IMR-90 (cell line): ENCODE data around the gene FRMD3. TPM values are rescaled to one million over a fixed set of nuclear protein-coding genes. Genes with fewer than 3 reads are reported as not detected.

ENCODE experiments used
- ATAC-seq: fragments of 200-7000 bp; cut with Tn5 transposase; 2 replicates; pipeline ENCODE4 v1.9.1; 2020; ENCODE audit warnings: low read depth, mild to moderate bottlenecking, moderate library complexity
- BruUV-seq: library from RNA; stranded (reverse); fragments of 400-500 nt; replicated peaks from 2 replicates; lab custom pipeline; 2021; lab: Mats Ljungman, UMichigan
- CTCF ChIA-PET: fragments of 300-600 bp; formaldehyde crosslinking; extraction: SDS; loops from one replicate; lab custom pipeline; 2021; ENCODE audit warnings: antibody characterized with exemption; lab: Yijun Ruan, JAX
- POLR2A ChIA-PET: fragments of 300-600 bp; sonication (Branson Sonifier 250); formaldehyde crosslinking; loops from one replicate; lab custom pipeline; 2022; ENCODE audit warnings: antibody characterized with exemption; ENCODE audit not compliant: unreplicated experiment; lab: Charles Lee
- DNase-seq: peaks from one replicate; pipeline ENCODE4 v3.0.0; 2013
- H2AFZ ChIP-seq: replicated peaks from 2 replicates; pipeline ENCODE3; 2013; ENCODE audit warnings: low read length, mild to moderate bottlenecking; ENCODE audit not compliant: poor library complexity
- H2AK5ac ChIP-seq: 2 replicates; pipeline ENCODE4 v1.6.1; 2013; ENCODE audit warnings: low read depth, low read length, inconsistent platforms
- H2AK9ac ChIP-seq: replicated peaks from 2 replicates; pipeline ENCODE3; 2013; ENCODE audit warnings: mild to moderate bottlenecking, low read depth, low read length, moderate library complexity; ENCODE audit not compliant: poor library complexity
- H2BK120ac ChIP-seq: 2 replicates; pipeline ENCODE4 v1.6.1; 2013; ENCODE audit warnings: low read depth, low read length, inconsistent platforms
- H2BK15ac ChIP-seq: 3 replicates; pipeline ENCODE4 v1.6.1; 2013; ENCODE audit warnings: low read depth, low read length, inconsistent platforms
- H2BK20ac ChIP-seq: 2 replicates; pipeline ENCODE4 v1.6.1; 2013; ENCODE audit warnings: low read depth, mild to moderate bottlenecking, inconsistent platforms, low read length, moderate library complexity
- H2BK5ac ChIP-seq: 2 replicates; pipeline ENCODE4 v1.6.1; 2013; ENCODE audit warnings: mild to moderate bottlenecking, low read depth, low read length, inconsistent platforms; ENCODE audit not compliant: poor library complexity, severe bottlenecking
- H3K14ac ChIP-seq: replicated peaks from 2 replicates; pipeline ENCODE4 v1.6.1; 2013; ENCODE audit warnings: low read depth, low read length, inconsistent platforms
- H3K18ac ChIP-seq: 2 replicates; pipeline ENCODE4 v1.6.1; 2013; ENCODE audit warnings: low read depth, low read length, control low read depth
- H3K23ac ChIP-seq: 2 replicates; pipeline ENCODE4 v1.6.1; 2013; ENCODE audit warnings: low read depth, low read length, inconsistent platforms
- H3K27ac ChIP-seq: 2 replicates; pipeline ENCODE4 v1.5.1; 2013; ENCODE audit warnings: mild to moderate bottlenecking, control low read depth, low read length; ENCODE audit not compliant: insufficient read depth
- H3K27me3 ChIP-seq: 2 replicates; pipeline ENCODE4 v1.6.1; 2013; ENCODE audit warnings: low read length; ENCODE audit not compliant: control insufficient read depth, insufficient read depth
- H3K36me3 ChIP-seq: 2 replicates; pipeline ENCODE4 v1.6.1; 2013; ENCODE audit warnings: low read length, mixed read lengths; ENCODE audit not compliant: control insufficient read depth, insufficient read depth
- H3K4ac ChIP-seq: 2 replicates; pipeline ENCODE4 v1.6.1; 2013; ENCODE audit warnings: low read depth, low read length, inconsistent platforms
- H3K4me1 ChIP-seq: 2 replicates; pipeline ENCODE4 v1.6.1; 2013; ENCODE audit warnings: low read length, mixed read lengths; ENCODE audit not compliant: control insufficient read depth, insufficient read depth
- H3K4me2 ChIP-seq: 2 replicates; pipeline ENCODE4 v1.6.1; 2013; ENCODE audit warnings: low read depth, mild to moderate bottlenecking, control low read depth, low read length, moderate library complexity
- H3K4me3 ChIP-seq: 2 replicates; pipeline ENCODE4 v1.5.1; 2013; ENCODE audit warnings: low read depth, mild to moderate bottlenecking, control low read depth, low read length, moderate library complexity; ENCODE audit not compliant: insufficient read depth
- H3K56ac ChIP-seq: 2 replicates; pipeline ENCODE4 v1.6.1; 2013; ENCODE audit warnings: low read length, inconsistent platforms; ENCODE audit not compliant: insufficient read depth; ENCODE audit errors: extremely low read depth
- H3K79me1 ChIP-seq, 2 experiments: 2 replicates each; pipeline ENCODE4 v1.6.1; 2013; ENCODE audit warnings: low read length in 2 of 2, inconsistent platforms in 1 of 2, low read depth in 1 of 2
- H3K9ac ChIP-seq: 2 replicates; pipeline ENCODE4 v1.6.1; 2013; ENCODE audit warnings: low read depth, low read length, control low read depth
- H3K9me1 ChIP-seq: 2 replicates; pipeline ENCODE4 v1.6.1; 2013; ENCODE audit warnings: low read length, inconsistent platforms; ENCODE audit not compliant: insufficient read depth
- H3K9me3 ChIP-seq: 2 replicates; pipeline ENCODE4 v1.6.1; 2013; ENCODE audit warnings: low read length; ENCODE audit not compliant: control insufficient read depth, insufficient read depth
- H4K20me1 ChIP-seq: 2 replicates; pipeline ENCODE4 v1.6.1; 2013; ENCODE audit warnings: low read length, inconsistent platforms; ENCODE audit not compliant: insufficient read depth
- H4K5ac ChIP-seq: 2 replicates; pipeline ENCODE4 v1.6.1; 2013; ENCODE audit warnings: mild to moderate bottlenecking, low read depth, low read length, control low read depth
- H4K8ac ChIP-seq, 2 experiments: 2 replicates each; pipeline ENCODE4 v1.6.1; 2013; ENCODE audit warnings: low read depth in 2 of 2, low read length in 2 of 2, control low read depth in 1 of 2, inconsistent platforms in 1 of 2
- H4K91ac ChIP-seq: 2 replicates; pipeline ENCODE4 v1.6.1; 2013; ENCODE audit warnings: low read depth, low read length, inconsistent platforms; ENCODE audit not compliant: insufficient read depth
- BHLHE40 ChIP-seq: fragments of 150-350 bp; IDR thresholded peaks from 2 replicates; pipeline ENCODE4 v1.6.1; 2016; ENCODE audit warnings: mild to moderate bottlenecking, low read depth, low read length
- CEBPB ChIP-seq: IDR thresholded peaks from 2 replicates; pipeline ENCODE4 v1.6.1; 2012; ENCODE audit warnings: low read depth, low read length, improper control_type of control experiment
- CHD1 ChIP-seq: IDR thresholded peaks from 2 replicates; pipeline ENCODE4 v1.6.1; 2012; ENCODE audit warnings: low read depth, low read length, improper control_type of control experiment
- FOS ChIP-seq: fragments of 150-350 bp; IDR thresholded peaks from 2 replicates; pipeline ENCODE4 v1.6.1; 2016; ENCODE audit warnings: low read depth, low read length
- MAFK ChIP-seq: IDR thresholded peaks from 2 replicates; pipeline ENCODE4 v1.6.1; 2012; ENCODE audit warnings: low read depth, low read length, improper control_type of control experiment
- MAZ ChIP-seq: IDR thresholded peaks from 2 replicates; pipeline ENCODE4 v1.6.1; 2012; ENCODE audit warnings: low read depth, mild to moderate bottlenecking, low read length, improper control_type of control experiment, moderate library complexity, borderline replicate concordance
- MXI1 ChIP-seq: IDR thresholded peaks from 2 replicates; pipeline ENCODE4 v1.6.1; 2012; ENCODE audit warnings: low read depth, mild to moderate bottlenecking, low read length, moderate library complexity, borderline replicate concordance
- NFE2L2 ChIP-seq: fragments of 150-350 bp; IDR thresholded peaks from 2 replicates; pipeline ENCODE4 v1.6.1; 2016; ENCODE audit warnings: low read depth, mild to moderate bottlenecking, low read length
- POLR2A ChIP-seq: IDR thresholded peaks from 2 replicates; pipeline ENCODE4 v1.6.1; 2012; ENCODE audit warnings: mild to moderate bottlenecking, low read depth, low read length
- RAD21 ChIP-seq: IDR thresholded peaks from 2 replicates; pipeline ENCODE4 v1.6.1; 2012; ENCODE audit warnings: low read length, improper control_type of control experiment
- RCOR1 ChIP-seq: IDR thresholded peaks from 2 replicates; pipeline ENCODE4 v1.6.1; 2012; ENCODE audit warnings: mild to moderate bottlenecking, low read length, improper control_type of control experiment; ENCODE audit not compliant: insufficient replicate concordance
- RFX5 ChIP-seq: IDR thresholded peaks from 2 replicates; pipeline ENCODE4 v1.8.0; 2012; ENCODE audit warnings: low read depth, mild to moderate bottlenecking, low read length, moderate library complexity
- SMC3 ChIP-seq: fragments of 150-350 bp; IDR thresholded peaks from 2 replicates; pipeline ENCODE4 v1.6.1; 2016; ENCODE audit warnings: low read depth, mild to moderate bottlenecking, antibody characterized with exemption, low read length, moderate library complexity
- WGBS, 2 experiments: methylation state at CpG; one replicate each; pipeline versions ENCODE4 v1.1.5 to v1.1.7; 2013; ENCODE audit warnings: missing lambda C conversion rate in 2 of 2; ENCODE audit not compliant: insufficient read length in 1 of 2; ENCODE audit errors: extremely low coverage in 2 of 2; 5-methylcytosine and 5-hydroxymethylcytosine counted together
- dilution Hi-C: fragments of 300-500 bp; cut with HindIII; formaldehyde crosslinking; loops from one replicate; pipeline ENCODE4 v1.14.3; 2018; ENCODE audit warnings: low sequenced_read_pairs; ENCODE audit not compliant: unreplicated experiment
- in situ Hi-C: fragments of 300-500 bp; cut with MboI; formaldehyde crosslinking; loops from 3 replicates; pipeline ENCODE4 v1.14.3; 2019; ENCODE audit warnings: low sequenced_read_pairs, inconsistent platforms, mixed read lengths
- intact Hi-C: fragments of 100-400 bp; cut with micrococcal nuclease; formaldehyde crosslinking; loops from 2 replicates; pipeline ENCODE4 v1.10.0; 2022
- polyA plus RNA-seq, 3 experiments: library from polyadenylated mRNA; depleted of rRNA; stranded (reverse); fragments of >200 nt; gene quantifications; 2 replicates each; pipeline ENCODE4 v1.2.3, GENCODE V29; 2012; ENCODE audit warnings: low replicate concordance in 1 of 3
- total RNA-seq: library from RNA; depleted of rRNA; stranded (reverse); fragments of >200 nt; gene quantifications from 2 replicates; pipeline ENCODE4 v1.2.3, GENCODE V29; 2012
- TF ChIP-seq, protein P1 (sequence below): fragments of 150-350 bp; IDR thresholded peaks from 2 replicates; pipeline ENCODE4 v1.6.1; 2017; ENCODE audit warnings: mild to moderate bottlenecking, antibody characterized with exemption, low read length, low read depth
- TF ChIP-seq, protein P2 (sequence below): conservative IDR thresholded peaks from 2 replicates; pipeline ENCODE4 v1.5.1; 2012; ENCODE audit warnings: mild to moderate bottlenecking, low read depth, low read length, improper control_type of control experiment
- TF ChIP-seq, protein P3 (sequence below): fragments of 150-350 bp; IDR thresholded peaks from 2 replicates; pipeline ENCODE4 v1.6.1; 2016; ENCODE audit warnings: low read depth, mild to moderate bottlenecking, low read length, moderate library complexity, borderline replicate concordance

The FRMD3 gene
- total and polyA plus RNA-seq, 2 of the 4 experiments (the other 2 are of a cell fraction): 0.02 to 0.18 TPM

DNA sequence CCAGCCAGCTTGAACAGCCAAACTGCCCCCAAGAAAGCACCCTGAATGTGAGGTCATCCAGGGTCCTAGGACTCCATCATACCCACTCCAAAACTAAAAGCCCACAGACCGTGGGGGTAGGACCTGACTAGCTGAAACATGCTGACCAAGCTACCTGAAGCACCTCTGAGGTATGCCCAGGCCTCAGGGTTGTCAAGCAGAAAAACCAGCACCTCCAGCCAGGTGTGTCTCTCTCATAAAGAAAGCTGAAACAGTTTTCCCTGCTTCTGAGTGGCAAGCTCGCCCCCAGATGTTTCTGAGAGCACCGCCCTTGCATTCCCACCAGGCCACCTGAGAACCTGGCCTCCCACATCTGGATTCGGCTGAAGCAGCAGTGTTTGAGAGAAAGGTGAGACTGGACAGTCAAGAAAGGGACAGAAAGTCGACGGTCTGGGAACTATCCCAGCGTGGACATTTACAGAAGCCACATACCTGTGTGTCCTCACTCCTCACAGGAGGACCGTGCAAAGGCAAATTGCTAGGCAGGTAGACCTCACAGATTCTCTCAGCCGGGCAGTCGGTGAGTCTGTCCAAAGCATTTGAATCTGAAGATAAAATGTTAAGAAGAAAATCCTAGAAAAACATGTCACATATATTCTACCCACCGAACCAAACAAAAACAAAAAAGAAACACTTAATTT, 319.6 kb downstream of the FRMD3 start:
- Histone ChIP-seq H3K27me3 (no peaks in the 10 kb centered on the region), H2BK15ac (no peak overlapping the region), H3K27ac (no peak overlapping the region), H3K36me3 (no peaks in the 10 kb centered on the region), H3K4me3 (no peak overlapping the region), H3K9ac (no peak overlapping the region), H4K91ac (no peak overlapping the region), H4K8ac (no peak overlapping the region), H3K9me1 (no peaks in the 10 kb centered on the region), H4K20me1 (no peaks in the 10 kb centered on the region), H2AK5ac (no peak overlapping the region), H2BK20ac (no peak overlapping the region), H4K5ac (no peak overlapping the region), H2AFZ (no peak overlapping the region), H3K14ac (no peak overlapping the region), H2BK120ac (no peak overlapping the region), H3K4me1 (no peaks in the 10 kb centered on the region), H3K56ac (no peak overlapping the region), H3K23ac (no peak overlapping the region), H3K79me1 (no peaks in the 10 kb centered on the region), H2BK5ac (no peak overlapping the region), H3K18ac (no peak overlapping the region), H3K9me3 (no peaks in the 10 kb centered on the region; the same call in none of the 2 replicates), H3K4me2 (no peak overlapping the region), H3K4ac (no peak overlapping the region), H2AK9ac (no peak overlapping the region)
- no TSS peak for BruUV-seq
- dilution Hi-C loops (no loop called here), in situ Hi-C loops (no loop called here), intact Hi-C loops (loop anchor here (2.0 to 5.0 kb wide), 2 partner anchors 326 to 429 kb away; no protein-coding TSS in a partner anchor)
- ATAC-seq (no peak), DNase-seq (no peak)
- ChIA-PET CTCF (no interaction called here), POLR2A (no interaction called here)
- no peak for TF ChIP-seq CHD1
- no peak for TF ChIP-seq MAFK
- TF ChIP-seq BHLHE40: no peak
- TF ChIP-seq RFX5: no peak
- TF ChIP-seq, protein P1, sequence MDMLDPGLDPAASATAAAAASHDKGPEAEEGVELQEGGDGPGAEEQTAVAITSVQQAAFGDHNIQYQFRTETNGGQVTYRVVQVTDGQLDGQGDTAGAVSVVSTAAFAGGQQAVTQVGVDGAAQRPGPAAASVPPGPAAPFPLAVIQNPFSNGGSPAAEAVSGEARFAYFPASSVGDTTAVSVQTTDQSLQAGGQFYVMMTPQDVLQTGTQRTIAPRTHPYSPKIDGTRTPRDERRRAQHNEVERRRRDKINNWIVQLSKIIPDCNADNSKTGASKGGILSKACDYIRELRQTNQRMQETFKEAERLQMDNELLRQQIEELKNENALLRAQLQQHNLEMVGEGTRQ: no peak
- TF ChIP-seq, protein P2, sequence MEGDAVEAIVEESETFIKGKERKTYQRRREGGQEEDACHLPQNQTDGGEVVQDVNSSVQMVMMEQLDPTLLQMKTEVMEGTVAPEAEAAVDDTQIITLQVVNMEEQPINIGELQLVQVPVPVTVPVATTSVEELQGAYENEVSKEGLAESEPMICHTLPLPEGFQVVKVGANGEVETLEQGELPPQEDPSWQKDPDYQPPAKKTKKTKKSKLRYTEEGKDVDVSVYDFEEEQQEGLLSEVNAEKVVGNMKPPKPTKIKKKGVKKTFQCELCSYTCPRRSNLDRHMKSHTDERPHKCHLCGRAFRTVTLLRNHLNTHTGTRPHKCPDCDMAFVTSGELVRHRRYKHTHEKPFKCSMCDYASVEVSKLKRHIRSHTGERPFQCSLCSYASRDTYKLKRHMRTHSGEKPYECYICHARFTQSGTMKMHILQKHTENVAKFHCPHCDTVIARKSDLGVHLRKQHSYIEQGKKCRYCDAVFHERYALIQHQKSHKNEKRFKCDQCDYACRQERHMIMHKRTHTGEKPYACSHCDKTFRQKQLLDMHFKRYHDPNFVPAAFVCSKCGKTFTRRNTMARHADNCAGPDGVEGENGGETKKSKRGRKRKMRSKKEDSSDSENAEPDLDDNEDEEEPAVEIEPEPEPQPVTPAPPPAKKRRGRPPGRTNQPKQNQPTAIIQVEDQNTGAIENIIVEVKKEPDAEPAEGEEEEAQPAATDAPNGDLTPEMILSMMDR: no peak
- no peak for TF ChIP-seq POLR2A
- no peak for TF ChIP-seq MAZ
- TF ChIP-seq NFE2L2: no peak
- TF ChIP-seq CEBPB: no peak
- no peak for TF ChIP-seq RAD21
- TF ChIP-seq SMC3: no peak
- TF ChIP-seq FOS: no peak
- TF ChIP-seq, protein P3, sequence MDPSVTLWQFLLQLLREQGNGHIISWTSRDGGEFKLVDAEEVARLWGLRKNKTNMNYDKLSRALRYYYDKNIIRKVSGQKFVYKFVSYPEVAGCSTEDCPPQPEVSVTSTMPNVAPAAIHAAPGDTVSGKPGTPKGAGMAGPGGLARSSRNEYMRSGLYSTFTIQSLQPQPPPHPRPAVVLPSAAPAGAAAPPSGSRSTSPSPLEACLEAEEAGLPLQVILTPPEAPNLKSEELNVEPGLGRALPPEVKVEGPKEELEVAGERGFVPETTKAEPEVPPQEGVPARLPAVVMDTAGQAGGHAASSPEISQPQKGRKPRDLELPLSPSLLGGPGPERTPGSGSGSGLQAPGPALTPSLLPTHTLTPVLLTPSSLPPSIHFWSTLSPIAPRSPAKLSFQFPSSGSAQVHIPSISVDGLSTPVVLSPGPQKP: no peak
- TF ChIP-seq MXI1: no peak
- no peak for TF ChIP-seq RCOR1
- 60% methylated on average over 1 of the region's 11 CpGs; no CpG with 5 or more reads in 1 of the 2 experiments for WGBS, 2 experiments
